Measurements from ENCODE around the gene CTRB1.
"Not testable (repeated sequence)": the region's sequence is repeated elsewhere in the genome, so short reads cannot be mapped to it uniquely, and the experiment has no call there.

The CTRB1 gene

DNA sequence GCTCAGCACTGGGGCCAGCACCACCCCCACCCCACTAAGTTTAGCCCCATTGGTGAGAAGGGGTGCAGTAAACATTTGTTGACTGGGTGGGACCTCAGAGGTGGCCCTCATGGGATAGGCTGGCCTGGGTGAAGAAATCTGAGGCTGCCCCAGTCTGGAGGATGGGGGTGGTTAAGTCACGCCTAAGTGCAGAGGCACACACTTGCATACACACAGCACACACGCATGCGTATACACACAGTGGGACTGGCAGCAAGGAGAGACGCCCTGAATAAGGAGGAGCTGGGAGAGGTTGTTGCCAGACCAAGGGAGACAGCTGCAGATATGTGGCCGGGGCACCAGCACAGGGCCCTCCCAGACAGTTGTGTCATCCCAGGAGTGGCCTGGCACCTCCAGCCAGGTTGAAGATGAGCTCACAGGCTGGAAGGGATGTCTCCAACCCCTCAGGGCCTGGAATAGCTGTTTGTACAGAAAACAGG is 35.6 kb downstream of the CTRB1 start:
- DNase-seq (ENCODE audit: low spot score): no peak

DNA sequence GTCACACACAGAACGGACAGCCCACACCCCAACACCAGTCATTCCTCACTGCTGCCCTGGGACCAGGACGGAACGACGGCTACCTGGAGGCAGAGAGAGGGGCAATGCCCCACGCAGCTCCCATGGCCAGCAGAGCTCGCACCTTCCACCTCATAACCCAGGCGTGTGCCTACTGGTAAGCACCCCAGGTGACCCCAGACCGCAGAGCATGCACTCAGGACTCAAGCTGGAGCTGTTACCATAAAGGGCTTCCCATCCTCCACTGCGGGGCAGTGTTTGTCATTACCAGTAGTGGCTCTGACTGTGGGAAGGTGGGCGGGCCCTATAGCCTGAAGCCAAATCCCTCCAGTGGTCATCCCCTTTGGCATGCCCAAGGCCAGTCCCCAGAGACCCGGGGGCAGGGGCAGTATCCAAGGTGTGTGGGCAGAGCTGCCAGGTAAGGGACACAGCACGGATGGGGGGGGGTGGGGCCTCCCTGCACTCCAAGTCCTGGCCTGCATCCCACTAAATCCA is 37.3 kb downstream of the CTRB1 start:
- DNase-seq (ENCODE audit: low spot score): no peak

DNA sequence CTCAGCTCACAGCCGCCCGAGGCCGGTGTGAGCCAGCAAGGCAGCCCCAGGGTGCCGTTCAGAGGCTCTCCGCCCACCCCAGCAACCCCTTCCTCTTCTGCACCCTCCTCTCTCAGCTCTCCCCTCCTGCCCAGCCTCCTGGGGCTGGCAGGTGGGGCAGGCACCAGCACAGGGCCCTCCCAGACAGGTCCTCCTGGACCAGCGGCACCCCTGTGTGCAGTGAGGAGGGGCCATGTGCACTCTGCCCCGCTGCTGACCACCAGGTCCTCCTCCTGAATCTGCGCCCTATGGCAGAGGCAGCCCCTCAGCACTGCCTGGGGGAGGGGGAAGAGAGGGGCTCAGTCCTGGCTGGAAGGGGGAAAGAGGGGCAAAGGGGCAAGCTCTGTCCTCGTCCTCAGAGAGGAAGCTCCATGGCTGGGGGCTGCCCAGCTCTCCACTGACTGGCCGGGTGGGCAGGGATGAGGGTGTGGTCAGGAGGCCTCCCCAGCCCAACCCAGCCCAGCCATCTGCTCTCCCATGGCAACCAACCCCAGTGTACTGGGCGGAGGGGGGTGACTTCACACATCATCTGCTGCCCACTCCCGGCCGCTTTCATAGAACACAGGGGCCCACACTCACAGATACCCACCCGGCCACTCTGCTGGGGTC is 38.0 kb downstream of the CTRB1 start:
- DNase-seq (ENCODE audit: low spot score): no peak

DNA sequence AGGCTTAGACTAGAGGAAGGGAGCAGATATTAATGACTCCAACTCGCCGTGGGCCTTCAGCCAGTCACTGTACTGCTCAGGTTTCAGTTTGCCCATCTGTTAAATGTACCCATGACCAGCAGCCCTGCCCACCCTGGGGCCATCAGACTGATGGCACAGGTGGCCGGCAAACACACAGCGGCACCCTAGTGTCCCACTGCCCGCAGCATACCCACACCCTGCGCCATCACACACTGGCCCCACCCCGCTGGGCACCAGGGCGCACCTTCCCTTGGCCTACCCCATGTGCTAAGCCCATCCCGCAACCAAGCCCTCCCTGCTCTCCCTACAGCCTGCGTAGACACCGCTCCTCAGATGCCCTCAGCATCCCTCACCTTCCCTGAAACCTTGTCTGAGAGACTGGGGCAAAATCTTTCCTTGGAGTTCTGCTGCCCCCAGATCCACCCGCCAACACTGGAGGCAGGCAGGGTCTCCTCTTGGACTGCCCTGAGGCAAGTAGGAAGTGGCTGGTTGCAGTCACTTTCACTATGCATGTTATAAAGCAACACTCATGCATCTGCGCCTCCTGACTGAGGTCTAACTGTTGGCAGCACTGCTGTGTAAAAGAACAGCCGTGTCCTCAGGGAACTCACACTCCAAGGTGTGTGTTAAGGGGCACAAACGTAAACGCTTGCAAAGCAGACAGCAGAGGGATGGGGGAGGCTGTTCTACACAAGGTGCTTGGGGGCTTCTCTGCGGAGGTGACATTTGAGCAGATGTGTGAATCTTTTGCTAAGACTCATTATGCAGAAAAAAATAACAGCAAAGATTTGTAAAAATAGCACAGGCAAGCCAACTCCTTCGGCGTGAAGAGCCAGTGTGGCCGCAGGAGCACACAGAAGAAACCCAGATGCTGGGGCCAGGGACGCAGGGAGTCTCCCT is 39.4 kb downstream of the CTRB1 start:
- DNase-seq (ENCODE audit: low spot score): no peak

DNA sequence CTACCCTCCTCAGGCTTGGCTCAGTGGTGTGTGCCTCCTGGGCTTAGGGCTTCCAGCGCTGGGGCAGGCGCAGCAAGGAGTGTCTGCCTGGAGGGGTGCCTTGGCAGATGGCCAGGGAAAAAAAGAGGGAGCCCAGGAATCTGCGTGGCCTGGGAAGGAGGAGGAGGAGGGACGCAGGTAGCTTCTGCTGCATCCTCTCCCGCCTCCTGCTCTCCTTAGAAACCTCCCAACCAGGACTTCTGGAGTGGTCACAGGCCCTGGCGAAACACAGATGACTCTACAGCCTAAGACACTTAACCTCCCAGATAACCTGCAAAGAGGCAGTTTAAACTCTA is 40.0 kb downstream of the CTRB1 start:
- no peak for DNase-seq (ENCODE audit: low spot score)

DNA sequence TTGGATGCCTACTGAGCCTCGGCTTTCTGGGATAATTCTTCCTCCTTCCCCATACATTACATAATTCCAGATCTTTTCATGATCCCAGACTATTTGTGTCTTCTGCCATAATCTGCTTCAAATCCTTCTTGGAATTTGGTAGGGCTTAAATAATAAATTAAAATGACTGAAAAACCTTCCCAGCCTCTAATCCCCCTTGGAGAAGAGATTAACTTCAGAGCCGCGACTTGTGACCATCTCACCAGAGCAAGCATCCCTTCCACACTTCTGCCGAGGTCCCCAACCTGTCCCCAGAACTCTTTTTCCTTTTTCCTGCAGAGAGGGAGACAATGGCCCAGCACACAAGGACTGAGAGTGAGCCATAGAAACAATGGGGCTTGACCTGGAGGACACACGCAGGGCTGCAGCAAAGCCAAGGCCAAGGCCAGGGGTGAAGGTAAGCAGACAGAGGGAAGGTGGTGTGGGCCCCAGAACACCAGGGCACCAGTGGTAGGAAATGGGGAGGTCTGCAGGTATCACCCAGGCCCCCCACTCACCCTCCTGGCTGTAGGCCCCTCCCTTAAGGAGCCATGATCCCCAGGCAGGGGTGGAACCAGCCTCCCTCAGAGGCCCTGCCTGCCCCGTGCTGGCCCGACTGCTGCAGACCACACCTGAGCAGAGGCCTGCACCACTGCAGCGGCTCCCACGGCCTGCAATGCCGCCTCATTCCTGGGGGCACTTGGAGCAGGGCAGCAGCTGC is 42.2 kb downstream of the CTRB1 start:
- DNase-seq (ENCODE audit: low spot score): no peak

DNA sequence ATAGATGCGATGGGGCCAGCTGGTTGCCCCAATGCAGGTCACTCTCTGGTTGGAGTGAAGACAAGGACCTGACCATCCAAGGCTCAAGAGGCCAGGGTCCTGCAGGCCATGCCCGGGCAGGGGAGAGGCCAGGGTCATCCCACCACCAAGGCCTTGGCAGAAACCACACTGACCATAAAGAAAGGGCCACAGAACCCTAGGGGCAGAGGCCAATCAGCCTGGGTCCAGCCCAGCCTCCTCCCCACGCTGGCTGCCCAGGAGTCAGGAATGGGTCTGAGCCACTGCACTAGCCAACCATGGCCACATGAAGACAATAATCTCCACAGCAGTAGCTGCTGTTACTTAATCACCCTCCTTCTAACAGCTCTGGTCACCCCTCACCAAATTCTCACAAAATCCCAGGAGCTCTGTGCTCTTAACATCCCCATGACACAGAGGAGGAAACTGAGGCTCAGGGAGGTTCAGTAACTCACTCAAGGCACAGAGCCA is 42.8 kb downstream of the CTRB1 start:
- no peak for DNase-seq (ENCODE audit: low spot score)

DNA sequence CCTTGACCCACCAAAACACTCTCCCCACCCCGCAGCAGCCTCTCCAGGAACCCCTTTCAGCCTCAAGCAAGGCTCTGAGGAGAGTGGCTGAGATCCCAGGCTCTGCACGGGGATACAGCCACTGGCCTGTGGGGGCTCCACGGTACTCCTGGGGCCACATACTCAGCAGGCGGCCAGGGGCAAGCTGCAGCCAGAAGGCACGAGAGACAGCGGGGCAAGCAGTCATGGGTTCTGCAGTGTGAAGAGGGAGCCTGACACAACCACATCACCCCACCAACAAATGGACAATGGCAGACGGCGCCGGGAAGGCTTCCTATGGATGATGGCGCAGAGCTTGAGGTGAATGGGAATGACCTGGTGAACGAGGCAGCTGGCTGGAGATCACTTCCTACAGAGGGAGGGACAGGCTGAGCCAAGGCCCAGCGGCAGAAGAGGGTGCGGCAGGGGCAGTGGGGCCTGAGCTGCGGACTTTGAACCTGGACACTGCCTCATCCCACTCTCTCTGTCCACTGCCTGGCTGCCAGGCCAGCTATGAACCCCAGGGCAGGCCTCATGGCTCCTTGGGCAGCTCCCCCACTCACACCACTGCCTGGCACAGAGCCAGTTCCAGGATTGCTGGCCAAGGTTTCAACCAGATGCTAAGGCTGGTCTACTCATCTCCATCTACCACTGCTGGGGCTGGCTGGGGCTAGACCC is 43.5 kb downstream of the CTRB1 start:
- no peak for DNase-seq (ENCODE audit: low spot score)

DNA sequence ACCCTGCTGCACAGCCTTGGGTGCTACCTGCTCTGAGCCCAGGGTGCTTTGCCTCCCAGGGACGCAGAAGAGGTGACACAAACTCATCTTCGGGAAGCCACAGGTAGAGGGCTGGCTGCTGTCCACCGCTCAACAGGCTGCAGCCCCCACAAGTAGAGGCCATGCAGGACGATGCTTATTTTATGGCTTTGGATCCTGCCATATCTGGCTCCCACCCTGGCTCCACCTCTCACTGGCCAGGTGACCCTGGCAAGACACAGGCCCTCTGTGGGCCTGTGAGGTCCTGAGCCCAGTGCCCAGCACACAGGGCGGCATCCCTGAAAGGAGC is 44.0 kb downstream of the CTRB1 start:
- DNase-seq (ENCODE audit: low spot score): no peak

DNA sequence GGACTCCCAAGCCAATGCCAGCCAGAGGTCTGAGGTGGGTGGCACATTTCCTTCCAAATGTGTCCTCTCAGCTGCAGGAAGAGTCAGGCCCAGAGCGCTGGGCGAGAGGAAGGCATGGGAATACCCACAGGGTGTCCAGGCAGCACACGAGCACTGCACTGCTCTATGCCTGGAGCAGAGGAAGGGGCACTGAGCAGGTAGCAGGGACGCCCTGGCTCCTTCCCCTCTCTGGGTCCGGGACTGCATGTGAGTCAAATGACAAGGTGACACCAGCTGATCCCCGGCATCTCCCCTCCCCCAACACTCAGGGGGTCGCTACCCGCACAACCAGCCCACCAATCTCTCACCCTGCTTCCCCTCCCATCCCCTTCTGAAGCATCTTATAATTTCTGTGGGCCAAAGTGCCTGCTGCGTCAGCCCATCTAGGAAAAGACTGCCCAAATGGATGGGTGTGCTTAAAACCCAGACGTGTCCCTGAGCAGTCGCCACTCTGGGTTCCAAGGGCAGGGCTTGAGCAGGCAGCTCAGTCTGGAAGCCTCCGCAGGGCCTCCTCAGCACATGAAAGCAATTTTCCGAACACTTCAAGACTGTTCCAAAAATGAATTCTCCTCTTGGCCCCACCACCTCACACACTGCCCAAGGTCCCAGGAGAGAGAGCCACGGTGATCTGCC is 44.6 kb downstream of the CTRB1 start:
- DNase-seq (ENCODE audit: low spot score): no peak

DNA sequence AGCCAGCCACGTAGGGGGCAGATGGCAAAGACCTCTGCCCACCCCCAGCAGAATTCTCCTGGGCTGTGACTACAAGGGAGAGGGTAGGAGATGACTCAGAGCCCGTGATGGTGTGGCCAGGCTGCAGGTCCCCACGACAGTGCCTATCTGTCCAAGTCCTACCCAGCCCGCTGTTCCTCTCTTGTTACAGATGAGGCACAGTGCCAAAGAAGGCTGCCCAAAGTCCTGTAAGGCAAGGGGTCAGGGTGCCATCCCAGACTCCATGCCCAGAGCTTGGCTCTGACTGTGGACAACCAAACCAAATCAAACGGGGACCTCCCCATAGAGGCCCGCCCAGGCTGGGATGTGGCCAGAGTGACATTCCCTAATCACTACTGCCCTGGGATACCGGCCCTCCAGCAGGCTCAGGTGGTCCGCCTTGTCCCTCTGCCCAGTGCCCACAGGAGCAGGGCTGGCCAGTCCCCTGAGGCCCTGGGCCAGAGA is 45.2 kb downstream of the CTRB1 start:
- no peak for DNase-seq (ENCODE audit: low spot score)

DNA sequence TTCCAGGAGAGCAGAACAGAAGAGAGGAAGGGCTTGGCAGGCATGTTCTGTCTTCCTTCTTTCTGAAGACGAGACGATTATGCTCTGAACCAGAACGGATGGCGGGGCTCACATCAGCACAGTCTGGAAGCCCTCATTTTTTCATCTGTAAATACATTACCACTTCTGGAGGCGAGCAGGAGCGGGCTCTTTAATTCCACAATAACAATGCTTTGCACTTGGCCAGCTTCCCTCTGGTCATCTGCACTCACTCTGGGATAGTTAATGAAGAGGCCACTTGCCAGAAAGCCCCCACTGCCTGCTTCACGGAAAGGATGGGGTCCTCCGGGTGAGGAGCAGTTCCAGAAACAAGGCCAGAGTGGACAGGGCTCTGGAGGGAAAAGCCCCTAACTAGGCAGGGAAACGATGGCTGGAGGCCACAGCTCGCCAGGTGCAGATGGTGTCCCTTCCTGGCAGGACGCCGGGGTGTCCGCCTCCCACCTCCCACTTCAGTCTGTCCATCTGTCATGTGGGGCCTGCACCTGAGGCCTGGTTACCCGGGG is 45.7 kb downstream of the CTRB1 start:
- no peak for DNase-seq (ENCODE audit: low spot score)

DNA sequence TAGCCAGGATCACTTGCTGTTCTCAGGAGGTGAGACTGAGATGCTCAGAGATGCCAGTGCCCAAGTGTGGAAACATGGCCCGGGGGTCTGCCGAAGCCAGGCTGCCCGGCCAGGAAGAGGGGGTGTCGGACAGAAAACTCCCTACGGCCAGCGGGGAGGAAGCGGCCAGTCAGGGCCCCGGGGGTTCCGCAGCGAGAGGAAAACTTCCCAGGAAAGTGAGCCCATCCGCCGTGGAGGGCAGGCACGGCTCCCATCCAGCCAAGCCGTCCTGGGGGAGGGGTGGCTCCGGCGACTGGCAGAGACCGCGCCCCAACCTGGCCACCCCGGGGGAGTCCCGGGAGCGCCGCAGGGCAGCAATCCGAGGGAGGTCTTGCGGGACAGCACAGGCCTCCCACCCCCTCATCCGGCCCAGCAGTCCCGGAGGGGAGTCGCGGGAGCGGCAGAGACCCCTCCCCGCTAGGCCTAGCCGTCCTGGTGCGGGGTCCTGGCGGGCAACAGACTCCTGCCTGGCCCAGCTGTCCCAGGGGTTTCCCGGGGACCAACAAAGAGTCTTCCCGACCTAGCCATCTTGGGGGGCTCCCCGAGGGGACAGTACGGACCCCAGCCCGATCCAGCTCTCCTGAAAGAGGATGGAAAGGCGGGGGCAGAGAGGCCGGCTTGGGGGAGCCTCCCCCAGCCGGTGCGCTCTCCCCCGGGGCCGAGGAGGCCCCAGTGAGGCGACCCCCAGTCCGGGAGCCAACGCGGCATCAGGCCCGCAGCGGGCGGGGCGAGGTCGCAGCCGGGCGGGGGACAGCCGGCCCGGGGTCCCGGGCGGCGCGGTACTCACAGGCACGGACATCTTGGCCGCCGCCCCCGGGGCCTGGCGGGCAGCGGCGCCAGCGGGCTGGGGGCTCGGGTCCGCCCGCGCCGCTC is 46.5 kb downstream of the CTRB1 start:
- no peak for DNase-seq (ENCODE audit: low spot score)

DNA sequence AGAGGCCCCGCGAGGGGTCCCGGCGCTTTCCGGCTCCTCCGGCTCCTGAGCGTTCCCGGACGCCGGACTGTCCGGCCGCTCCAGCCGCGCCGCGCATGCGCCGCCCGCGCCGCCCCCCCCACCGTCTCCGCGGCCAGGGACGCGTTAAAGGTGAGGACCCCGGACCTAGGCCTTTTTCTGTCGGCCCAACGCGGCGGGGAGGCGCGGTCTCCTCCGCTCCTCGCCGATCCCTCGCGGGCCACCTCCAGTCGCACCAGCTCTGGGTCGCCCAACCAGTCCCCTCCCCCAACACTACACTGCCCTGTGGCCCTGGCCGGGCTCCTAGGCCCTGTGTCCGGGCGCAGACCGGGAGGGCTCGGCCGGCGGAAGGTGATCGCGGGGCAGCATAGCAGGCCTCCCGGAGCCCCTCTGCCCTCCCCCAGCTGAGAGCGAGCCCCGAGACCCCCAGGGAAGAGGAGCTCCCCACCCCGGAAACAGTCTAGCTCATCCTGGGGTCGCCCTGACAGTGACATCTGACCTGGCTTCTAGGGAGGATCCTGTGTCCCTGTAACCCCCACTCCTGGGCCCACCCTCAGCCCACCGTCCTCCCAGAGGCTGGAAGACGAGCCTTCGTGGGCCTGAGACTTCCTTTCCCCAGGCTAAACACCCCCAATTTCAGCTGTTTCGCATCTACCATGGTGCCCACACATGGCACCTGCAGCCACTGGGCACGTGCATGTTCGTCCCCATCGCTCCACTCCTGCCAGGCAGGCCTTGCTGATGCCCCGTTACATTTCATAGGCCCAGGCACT is 47.3 kb downstream of the CTRB1 start:
- no peak for DNase-seq (ENCODE audit: low spot score)

DNA sequence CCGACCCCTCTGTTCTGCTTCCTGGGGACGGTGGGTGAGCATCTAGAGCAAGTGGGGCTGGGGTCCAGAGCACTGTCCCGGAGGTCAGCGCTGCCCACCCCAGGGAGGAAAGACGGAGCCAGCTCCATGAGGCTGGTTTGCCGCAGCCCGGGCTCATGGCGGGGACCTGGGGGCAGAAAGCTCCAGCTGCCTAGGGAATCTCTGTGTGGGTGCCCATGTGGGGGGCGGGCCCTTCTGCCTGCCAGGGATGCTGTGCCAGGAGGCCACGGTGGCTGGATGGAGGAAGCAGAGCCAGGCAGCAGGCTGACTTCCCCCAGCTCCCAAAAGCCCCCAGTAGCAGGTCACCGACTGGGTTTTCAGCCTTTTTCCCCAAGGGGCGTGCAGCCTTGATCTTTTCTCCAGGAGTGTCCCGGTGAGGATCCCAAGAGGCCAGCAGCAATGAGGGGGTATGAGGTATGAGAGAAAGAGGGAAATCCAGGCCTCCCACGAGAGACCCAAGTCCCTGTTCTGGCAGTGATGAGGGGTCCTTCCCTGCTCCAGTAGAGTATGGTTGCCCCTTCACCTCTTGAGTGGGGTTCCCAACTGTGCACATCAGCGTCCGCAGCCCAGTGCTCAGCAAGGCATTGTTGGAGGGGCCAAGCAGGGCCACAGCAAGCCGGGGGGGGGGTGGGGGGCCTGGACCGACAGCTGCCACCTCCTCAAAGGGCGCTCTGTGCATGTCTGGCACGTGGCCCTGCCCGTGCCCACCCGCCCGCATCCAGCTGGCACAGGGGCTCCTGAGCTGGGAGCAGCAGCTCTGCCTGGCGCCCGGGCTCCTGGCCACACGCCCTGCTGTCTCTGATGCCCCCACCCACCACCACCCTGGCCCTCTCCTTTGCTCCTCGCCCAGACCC is 48.2 kb downstream of the CTRB1 start:
- DNase-seq (ENCODE audit: low spot score): no peak

DNA sequence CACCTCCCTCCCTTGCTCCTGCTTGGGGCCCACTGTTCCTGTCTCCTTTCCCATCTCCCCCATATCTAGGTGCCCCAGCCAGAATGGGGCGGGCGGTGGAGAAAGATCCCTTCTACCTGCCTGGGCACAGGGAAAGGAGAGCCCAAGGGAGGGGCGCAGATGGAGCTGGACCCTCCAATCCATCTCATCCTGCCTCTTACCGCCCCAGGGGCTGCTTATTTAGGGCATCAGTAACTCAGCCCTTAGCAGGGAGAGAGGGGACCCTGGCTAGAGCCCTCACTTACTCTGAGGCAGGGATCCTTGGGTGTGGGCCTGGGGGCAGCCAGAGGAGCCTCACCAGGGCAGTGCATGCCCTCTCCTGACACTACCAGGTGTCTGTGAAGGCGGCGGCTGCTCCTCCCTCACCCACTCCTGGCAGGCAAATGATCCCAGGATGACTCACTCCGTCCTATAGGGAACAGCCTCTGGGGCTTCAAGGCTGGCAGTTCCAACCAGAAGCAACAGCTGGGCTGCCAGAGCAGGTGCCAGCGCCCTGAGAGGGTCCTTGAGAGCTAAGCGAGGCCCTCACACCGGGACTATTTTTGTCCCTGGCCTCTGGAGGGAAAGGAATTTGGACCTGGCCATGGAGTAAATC is 49.0 kb downstream of the CTRB1 start:
- no peak for DNase-seq (ENCODE audit: low spot score)

DNA sequence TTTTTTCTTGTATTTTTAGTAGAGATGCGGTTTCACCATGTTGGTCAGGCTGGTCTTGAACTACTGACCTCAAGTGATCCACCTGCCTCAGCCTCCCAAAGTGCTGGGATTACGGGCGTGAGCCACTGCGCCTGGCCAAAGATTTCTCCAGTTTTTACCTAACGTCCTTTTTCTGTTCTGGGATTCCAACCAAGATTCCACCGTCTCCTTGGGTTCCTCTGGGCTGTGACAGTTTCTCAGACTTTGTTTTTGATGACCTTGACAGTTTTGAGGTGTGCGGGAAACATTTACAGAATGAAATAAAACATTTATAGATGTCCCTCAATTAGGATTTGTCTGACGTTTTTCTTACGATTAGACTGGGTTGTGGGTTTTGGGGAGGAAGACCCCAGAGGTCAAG is 50.6 kb downstream of the CTRB1 start:
- not testable (repeated sequence) for DNase-seq (ENCODE audit: low spot score)

Data from CD4-positive, alpha-beta T cell treated with Interleukin-15 for 4 hours (primary cell).